NCI-H2081 (cell line): ENCODE results near the gene PLAAT3.
"Not testable (repeated sequence)": the region's sequence is repeated elsewhere in the genome, so short reads cannot be mapped to it uniquely, and the experiment has no call there.

ENCODE experiments used
- DNase-seq, 2 experiments: peaks; one replicate each; lab custom pipeline; 2025; lab: John Stamatoyannopoulos, UW

The PLAAT3 gene

DNA sequence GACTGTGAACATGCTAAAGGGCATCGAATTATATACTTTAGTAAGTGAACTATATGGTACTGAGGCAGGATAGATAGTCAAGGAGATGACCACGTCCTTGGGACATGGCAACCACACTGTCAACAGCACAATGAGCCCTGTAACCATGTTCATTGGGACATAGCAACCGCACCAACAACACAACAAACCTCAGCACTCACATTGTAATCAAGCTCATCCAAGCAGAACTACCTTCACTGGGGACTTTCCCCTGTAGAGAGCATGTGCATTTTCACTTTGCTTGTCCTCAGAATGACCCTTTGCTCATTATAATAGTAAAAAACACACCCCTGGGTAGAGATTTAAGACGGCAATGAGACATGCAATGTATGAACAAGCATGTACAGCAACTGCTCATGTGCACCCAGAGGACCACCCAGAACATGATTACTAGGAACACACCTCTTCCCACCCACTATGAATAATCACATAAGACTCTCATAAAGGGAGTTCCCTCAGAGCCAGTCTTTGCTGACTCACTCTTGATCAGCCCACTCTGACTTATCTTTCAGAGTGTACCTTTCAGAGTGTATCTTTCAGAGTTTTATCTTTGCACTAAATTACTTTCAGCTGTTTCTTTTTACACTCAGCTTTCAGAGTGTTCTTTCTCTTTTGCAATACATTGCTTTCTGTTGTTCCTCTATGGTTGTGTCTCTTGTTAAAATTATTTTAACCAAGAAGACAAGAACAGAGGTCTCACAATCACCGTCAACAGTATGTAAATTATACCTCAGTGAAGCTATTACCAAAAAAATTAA is 47.0 kb downstream of the PLAAT3 start:
- peak in 1 of 2 experiments; percentile 18 for DNase-seq

DNA sequence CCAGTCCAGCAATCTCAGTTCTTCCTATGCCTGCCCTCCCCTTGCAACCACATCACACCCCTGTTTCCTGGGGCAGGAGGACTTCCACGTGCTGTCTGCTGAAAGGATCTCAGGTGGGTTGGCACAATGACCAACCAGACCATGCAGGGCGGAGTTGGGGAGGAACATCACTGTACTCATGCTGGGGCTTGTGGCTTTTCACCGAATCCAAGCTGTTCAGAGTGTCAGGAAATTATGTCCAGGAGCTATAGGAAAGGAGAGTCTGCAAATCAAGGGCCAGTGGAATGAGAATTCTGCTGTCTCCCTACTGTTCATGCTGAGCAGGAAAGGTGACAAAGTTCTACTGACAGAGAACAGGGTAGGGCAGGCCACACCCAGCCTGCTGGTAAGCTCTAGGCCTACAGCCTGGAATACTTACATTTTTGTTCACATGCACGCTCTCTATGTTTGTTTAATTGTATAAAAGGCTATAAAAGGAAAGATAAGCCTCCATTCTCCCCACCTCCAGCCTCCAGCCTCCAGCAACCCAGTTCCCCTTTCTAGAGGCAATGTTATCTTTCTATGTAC is 49.4 kb downstream of the PLAAT3 start:
- no peak for DNase-seq

DNA sequence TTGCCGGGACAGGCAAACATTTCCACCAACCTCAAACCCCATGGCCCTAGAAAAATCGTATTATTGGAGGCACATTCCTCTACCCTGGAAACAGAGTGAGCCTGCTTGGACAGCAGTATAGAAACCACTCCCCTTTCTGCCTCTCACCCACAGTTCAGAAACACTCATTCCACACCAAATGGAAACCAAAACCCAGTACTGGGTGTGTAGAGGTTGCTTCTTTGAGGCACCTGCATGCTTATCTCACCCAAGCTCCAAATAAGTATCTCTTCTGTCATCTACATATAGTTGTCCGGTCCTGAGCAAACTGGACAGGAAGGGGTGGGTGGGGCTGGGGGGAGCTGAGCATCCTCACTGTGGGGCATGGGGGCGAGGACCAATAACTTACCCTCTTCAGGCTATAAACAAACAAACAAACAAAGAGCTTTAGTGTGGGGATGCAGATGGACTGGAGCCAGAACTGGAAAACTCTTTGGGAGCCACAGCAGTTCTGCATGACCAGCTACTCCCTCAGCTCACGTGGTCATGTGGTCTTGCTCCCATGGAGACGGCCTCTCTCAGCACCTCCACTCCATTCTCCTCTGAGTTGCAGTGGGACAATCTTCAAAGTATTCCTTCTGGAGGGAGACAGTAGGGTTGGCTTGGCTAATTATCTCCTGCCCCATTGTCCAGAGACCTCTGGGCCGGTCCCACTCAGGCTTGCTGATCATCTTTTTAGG is 50.0 kb downstream of the PLAAT3 start:
- DNase-seq, result no peak

DNA sequence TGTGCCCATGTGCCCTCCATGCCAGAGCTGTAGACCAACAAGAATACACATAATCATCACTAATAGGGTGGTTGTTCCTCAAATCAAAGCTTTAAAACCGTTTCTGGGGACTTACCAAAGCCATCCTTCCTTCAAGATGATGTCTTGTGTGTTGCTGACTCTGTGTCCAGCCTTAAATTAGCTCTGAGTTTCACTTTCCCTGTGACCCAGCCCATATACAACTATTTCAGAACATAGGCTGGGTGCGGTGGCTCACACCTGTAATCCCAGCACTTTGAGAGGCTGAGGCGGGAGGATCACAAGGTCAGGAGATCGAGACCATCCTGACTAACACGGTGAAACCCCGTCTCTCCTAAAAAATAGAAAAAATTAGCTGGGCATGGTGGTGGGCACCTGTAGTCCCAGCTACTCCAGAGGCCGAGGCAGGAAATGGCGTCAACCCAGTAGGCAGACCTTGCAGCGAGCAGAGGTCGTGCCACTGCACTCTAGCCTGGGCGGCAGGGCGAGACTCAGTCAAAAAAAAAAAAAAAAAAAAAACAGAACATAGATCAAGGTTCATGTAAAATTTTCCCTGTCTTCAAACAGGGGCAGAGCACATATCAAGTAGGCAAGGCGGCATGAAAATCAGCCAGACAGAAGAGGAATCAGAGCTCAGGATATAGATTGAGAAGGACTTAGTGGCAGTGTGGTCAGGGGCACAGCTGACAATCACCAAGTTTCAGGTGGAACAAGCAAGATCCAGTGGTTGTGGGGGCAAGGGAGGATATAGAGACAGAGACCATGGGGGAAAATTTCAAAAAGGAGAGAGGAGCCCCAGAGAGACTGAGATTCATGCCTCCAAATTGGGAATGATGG is 50.8 kb downstream of the PLAAT3 start, which contains the start of gene PLAAT2:
TSS of gene PLAAT2 (minus strand) at position 179 of the 855 bp plus-strand sequence. CDS start at position 124, 55 bp downstream.
- no peak for DNase-seq

DNA sequence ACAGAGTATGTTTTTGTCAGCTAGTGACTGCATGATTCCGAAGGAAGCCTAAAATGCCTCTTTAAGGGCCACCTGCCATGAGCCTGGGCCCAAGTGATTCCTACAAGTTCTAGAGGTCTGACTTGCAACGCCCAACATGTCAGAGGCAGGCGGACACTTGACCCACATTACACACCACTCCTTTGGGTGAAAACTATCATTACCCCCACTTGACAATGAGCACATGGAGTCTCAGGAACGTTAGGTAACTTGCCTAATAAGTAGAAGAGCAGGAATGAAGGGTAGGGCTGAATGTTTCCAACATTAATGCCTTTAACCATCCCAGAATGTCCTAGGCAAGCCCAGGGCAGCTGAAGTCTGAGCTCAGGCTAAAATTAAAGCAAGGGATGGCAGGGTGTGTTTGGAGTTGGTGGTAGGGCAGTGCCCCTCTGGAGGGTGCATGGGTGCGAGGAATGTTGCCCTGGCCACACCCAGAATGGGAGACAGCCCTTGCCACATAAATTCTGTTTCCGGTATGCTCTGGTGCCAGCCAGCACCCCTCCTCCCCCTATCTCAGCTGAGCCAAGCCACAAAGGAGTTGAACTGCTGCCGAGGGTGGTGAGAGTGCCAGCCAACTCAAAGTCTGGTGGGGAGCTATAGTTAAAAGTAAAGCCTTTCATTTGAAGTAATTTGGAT is 53.6 kb downstream of the PLAAT3 start:
- DNase-seq, result no peak

DNA sequence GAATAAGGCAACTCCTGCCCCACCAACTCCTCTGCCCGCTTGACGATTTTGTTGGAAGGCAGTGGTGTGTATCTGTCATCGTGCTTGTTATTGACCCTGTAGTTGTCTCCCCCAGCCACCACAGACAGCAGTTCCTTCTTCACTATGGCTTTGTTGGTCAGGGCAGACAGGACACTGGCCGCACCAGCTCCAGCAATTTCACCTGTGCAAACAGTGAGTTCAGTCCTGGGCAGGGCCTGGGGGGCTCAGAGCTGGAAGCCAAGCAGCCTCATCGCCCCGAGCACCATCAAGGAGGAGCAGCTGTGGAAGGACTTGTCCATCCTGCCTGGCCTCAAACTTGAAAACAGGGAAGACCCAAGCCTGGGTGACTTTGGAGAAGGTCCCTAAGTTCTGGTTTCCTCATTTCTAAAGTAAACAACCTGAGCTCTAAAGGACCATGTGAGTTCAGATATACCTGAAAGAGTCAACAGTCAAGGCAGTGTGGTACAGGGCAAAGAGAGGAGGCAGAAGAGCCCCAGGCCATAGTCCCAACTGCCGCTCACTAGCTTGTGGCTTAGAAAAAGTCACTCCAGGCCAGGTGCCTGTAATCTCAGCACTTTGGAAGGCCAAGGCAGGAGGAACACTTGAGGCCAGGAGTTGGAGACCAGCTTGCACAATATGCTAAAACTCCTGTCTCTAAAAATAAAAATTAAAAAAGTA is 55.6 kb downstream of the PLAAT3 start:
- no peak for DNase-seq

DNA sequence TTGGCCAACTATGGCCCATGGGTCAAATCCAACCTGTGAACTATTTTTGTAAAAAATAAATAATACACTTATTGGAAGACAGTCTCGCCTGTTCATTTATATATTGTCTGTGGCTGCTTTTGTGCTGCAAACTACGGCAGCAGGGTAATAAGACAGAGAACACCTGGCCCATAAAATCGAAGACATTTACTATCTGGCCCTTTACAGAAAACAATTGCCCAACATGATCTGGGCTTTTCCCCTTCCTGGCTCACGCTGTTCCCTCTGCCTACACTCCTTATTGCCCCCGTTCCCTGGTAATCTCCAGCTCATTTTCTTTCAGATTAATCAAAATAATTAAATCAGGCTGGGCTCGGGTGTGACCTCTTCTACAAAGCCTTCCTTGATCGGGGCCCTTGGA is 56.7 kb downstream of the PLAAT3 start:
- DNase-seq, result no peak

DNA sequence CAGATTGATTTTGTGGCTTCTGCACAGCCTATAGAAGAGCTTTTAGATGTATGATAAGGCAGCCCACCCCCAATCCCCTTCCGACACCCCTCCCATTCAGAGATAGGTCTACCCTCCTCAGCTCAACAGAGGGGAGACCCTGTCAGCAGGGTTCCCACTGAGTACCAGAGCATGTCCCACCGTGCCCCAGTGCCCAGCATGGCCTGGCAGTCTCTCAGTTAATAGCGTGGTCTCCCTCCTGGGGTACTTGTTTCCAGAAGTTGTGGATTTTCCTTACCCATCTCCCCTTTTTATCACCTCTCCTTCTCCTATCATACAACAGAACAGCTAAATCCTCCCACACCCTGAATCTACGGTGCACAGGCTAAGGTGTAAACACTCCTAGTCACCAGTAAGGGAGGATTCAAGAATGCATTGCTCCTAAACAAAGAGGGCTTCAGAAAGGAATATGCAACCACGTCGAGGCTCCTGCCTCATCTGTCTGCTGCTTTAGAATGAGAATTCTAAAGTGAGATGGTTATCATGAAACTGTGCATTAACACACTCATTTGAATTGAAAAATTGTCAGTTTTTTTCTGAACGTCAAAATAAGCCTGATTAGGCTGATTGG is 57.7 kb downstream of the PLAAT3 start:
- no peak for DNase-seq

DNA sequence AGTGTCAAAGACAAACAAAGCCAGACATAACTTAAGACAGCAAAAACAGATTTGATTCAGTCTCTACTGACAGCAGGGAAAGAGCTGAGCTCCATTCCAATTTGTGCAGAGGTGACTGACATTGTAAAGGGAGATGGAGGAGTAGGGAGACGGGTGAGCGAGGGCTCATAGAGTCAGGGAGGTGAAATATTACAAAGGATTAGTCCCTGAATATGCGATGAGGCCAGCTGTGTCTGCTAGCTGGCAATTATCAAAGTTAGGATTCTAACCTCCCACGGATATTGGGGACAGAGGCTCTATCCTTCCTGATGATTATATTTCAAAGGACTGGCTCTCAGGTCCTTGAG is 59.4 kb downstream of the PLAAT3 start:
- DNase-seq, result no peak

DNA sequence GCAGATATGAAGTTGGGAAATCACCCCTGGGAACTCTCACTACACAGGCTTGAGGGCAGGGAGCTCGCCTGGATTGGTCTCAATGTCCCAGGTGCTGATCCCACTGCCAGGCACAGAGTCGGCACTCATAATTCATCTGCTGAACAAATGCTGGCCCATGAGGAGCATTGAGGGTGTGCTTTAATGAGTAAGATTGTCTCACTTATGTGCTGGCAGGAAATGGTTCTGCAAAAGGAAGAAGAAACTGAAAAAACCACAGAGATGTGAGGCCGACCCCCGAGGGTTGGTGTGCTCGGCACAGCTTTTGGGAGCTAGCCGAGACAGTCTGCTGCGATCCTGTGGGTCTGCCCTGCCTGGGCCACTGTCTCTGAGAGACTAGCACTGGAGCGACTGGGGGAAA is 60.5 kb downstream of the PLAAT3 start:
- DNase-seq, result no peak

DNA sequence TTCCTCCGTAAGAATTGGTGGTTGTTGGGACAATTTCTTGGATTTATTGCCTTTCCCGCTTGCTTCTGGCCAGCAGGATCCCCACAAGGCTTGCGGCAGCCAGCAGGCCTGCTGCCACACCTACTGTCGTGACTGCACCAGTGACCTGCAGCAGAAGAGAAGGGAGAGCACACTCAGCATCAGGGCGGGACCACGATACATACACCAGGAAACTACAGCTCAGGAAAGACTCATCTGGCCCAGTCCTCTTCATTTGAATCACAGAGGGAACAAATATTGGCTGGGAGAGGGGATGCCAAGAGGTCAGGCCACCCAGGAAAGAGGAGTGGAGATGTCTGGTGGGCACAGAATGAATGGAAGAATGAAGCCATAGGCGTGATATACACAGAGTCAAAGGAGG is 61.3 kb downstream of the PLAAT3 start:
- no peak for DNase-seq

DNA sequence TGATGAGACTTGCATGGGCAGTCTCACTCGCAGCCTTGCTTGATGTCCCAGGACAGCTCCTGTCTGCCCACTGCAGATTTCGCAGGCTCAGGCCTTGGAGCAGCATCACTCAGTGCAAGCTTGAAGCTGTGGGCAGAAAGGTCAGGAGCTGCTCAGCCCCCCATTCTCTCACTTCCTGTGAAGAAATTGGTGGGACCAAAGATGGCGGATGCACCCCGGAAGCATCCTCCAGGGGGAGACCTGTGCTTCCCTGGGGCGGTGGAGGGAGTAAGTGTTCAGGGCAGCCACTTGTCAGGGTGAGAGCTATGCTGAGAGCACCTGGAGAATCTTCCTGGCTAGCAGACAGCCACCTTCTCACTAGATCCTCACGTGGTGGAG is 62.4 kb downstream of the PLAAT3 start:
- DNase-seq, result no peak

DNA sequence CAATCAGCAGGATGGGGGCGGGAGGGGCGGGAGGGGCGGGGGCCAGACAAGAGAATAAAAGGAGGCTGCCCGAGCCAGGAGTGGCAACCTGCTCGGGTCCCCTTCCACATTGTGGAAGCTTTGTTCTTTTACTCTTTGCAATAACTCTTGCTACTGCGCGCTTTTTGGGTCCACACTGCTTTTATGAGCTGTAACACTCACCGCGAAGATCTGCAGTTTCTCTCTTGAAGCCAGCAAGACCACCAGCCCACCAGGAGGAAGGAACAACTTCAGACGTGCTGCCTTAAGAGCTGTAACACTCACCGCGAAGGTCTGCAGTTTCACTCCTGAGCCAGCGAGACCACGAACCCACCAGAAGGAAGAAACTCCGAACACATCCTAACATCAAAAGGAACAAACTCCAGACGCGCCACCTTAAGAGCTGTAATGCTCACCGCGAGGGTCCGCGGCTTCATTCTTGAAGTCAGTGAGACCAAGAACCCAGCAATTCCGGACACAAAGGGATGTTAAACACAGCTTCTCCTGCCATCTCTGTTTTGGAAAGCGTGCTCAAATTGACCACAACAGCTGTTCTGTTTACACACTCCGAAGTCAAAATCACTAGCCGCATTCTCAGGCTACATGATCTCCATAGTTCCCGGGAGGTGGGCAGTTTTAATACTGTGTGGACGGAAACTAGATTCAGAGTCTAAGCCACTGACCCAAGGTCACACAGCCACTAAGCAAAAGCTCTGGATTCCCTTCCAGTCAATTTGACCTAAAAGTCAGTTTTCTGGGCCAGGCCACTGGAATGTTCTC is 62.9 kb downstream of the PLAAT3 start:
- no peak for DNase-seq

DNA sequence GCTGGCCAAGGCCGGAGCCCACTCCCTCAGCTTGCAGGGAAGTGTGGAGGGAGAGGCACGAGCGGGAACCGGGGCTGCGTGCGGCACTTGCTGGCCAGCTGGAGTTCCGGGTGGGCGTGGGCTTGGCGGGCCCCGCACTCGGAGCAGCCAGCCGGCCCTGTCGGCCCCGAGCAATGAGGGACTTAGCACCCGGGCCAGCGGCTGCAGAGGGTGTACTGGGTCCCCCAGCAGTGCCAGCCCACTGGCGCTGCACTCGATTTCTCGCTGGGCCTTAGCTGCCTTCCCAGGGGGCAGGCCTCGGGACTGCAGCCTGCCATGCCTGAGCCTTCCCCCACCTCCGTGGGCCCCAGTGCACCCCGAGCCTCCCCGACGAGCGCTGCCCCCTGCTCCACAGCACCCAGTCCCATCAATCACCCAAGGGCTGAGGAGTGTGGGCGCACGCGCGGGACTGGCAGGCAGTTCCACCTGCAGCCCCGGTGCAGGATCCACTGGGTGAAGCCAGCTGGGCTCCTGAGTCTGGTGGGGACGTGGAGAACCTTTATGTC is 64.0 kb downstream of the PLAAT3 start:
- not testable (repeated sequence) for DNase-seq

DNA sequence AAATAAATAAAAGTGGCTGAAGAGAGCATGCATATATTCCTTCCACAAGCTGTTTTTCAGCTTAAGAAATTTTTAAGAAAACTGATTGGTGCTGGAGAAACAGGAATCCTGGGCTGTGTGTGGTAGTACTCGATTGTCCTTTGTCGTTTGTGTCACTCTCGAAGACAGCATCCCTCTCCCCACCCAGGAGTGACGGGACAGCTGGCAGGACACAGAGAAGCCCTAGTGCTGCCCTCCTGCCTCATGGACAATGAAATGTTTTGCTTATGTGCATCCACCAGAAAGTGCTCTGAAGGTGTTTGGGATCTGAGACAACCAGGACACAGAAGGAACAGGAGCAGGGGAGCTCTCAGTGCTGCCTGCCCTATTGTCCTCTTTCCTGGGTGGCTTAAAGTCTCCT is 64.8 kb downstream of the PLAAT3 start:
- no peak for DNase-seq

DNA sequence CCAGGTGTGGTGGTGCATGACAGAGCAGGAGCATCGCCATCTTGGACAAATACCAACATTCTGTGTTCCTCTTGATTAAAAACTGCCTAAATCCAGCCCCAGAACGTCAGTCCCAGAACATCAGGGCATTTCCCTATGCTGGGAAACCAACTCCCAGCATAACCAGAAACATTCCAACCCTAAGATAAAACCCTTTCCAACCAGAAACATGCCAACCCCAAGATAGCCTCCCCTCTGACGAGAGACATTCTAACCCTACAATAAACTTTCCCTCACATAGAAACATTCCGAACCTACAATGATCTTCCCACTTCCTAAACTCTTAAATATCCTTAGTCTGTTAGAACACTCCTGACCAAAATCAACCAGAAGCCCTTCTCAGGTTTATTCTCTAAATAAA is 66.1 kb downstream of the PLAAT3 start:
- DNase-seq, result no peak

DNA sequence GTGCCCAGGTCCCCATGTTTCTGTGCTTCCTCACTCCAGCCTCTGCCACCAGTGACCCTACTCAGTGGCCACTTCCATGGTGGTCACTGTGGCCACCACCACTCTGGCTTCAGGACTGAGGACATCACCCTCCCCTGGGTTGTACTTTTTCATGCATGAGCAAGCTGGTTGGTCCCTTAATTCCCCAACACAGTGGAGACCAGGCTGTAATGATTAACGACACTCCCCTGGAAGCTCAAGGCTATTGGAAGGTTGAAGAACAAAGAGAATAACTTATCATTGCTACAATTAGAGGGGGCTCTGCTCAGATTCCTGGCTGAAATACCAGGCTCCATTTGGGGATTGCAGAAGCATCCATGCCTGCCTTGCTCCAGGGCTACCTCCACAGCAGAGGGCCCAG is 67.2 kb downstream of the PLAAT3 start:
- DNase-seq, result no peak

DNA sequence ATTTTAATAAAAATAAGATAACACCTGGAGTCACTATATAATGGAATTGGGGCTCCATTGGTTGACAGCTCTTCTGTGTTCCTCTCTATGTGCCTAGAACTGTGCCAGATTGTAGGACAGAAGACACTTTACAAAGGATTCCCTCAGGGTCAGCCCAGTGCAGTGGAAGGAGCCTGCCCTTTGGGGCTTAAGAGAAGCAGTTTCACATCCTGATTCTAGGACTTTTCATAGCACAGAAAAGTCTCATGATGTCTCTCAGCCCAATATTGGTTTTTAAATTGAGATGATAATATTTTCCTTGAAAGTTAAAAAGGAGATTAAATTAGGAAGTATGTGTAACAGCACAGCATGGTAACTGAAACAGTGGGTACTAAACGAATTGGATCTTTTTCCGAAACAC is 70.5 kb downstream of the PLAAT3 start:
- no peak for DNase-seq

DNA sequence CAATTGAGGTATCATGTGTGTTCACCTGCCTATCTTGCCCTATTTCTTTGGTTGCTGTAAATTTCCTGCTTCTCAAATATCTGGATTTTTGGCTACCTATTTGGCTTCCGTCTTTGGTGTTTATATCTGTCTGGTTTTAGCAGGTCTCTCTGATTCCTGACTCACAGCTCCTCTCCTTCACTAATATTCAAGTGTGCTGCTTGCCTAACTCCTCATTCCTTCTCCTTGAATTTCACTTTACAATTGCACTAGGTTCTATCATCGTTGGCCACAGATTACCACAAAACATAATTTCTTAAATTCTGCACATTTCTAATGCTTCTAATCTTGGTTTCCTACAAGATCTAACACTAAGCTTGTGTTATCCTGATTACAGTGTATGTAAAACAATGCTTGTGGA is 71.7 kb downstream of the PLAAT3 start:
- DNase-seq, result not testable (repeated sequence)
